K562 (cell line): ENCODE results near the gene CDKN2C. TPM values are rescaled to one million over a fixed set of nuclear protein-coding genes. Genes with fewer than 3 reads are reported as not detected.

Experiments
- ATF1 ChIP-seq, 2 experiments: fragments of 450-650 bp in 1 of 2; IDR thresholded peaks; 2 replicates each; pipeline ENCODE4 v1.6.1; 2016; ENCODE audit warnings: missing compliant biosample characterization in 1 of 2, missing genetic modification characterization in 1 of 2
- BACH1 ChIP-seq: fragments of 200-800 bp; sonication (Bioruptor generic); IDR thresholded peaks from 2 replicates; pipeline ENCODE4 v1.6.1; 2016; ENCODE audit warnings: missing genetic modification characterization, missing compliant biosample characterization
- BRF1 ChIP-seq: IDR thresholded peaks from 3 replicates; pipeline ENCODE4 v1.6.1; 2011; ENCODE audit warnings: borderline replicate concordance, mild to moderate bottlenecking; ENCODE audit not compliant: insufficient read length; ENCODE audit errors: extremely low read depth
- CBFA2T3 ChIP-seq: fragments of 450-650 bp; IDR thresholded peaks from 2 replicates; pipeline ENCODE4 v1.6.1; 2017
- ETV1 ChIP-seq: fragments of 450-650 bp; conservative IDR thresholded peaks from 2 replicates; pipeline ENCODE4 v1.6.1; 2016; ENCODE audit warnings: missing genetic modification characterization, control low read depth, low read depth, missing compliant biosample characterization
- GATA2 ChIP-seq: sonication (generic); formaldehyde crosslinking; IDR thresholded peaks from 2 replicates; pipeline ENCODE4 v1.4.0; 2020; ENCODE audit warnings: mild to moderate bottlenecking, missing genetic modification reagents
- HMG20B ChIP-seq: fragments of 250-450 bp; sonication (Bioruptor Pico); IDR thresholded peaks from 2 replicates; pipeline ENCODE4 v1.5.0; 2021; ENCODE audit warnings: mild to moderate bottlenecking
- PHB2 ChIP-seq: fragments of 450-650 bp; IDR thresholded peaks from 2 replicates; pipeline ENCODE4 v1.6.1; 2017; ENCODE audit warnings: low read depth
- PHF21A ChIP-seq: fragments of 450-650 bp; IDR thresholded peaks from 2 replicates; pipeline ENCODE4 v1.6.1; 2017; ENCODE audit warnings: low read depth, borderline replicate concordance
- PML ChIP-seq: IDR thresholded peaks from 2 replicates; pipeline ENCODE4 v1.6.1; 2012; ENCODE audit warnings: low read length, inconsistent platforms
- SMAD2 ChIP-seq: fragments of 150-350 bp; IDR thresholded peaks from 2 replicates; pipeline ENCODE4 v1.6.1; 2014; ENCODE audit warnings: low read depth, mild to moderate bottlenecking, low read length
- SP2 ChIP-seq: IDR thresholded peaks from 2 replicates; pipeline ENCODE4 v1.6.1; 2011; ENCODE audit warnings: mild to moderate bottlenecking, low read depth, low read length, moderate library complexity; ENCODE audit not compliant: poor library complexity, severe bottlenecking; ENCODE audit errors: extremely low read depth
- SREBF1 ChIP-seq: fragments of 150-350 bp; IDR thresholded peaks from 2 replicates; pipeline ENCODE4 v1.6.1; 2014; ENCODE audit warnings: antibody characterized with exemption, low read depth, low read length, borderline replicate concordance
- SRSF9 ChIP-seq: fragments of 200-400 bp; formaldehyde crosslinking; IDR thresholded peaks from 2 replicates; pipeline ENCODE4 v1.6.1; 2017; ENCODE audit warnings: low read depth, low read length, borderline replicate concordance
- STAT5A ChIP-seq: IDR thresholded peaks from 2 replicates; pipeline ENCODE4 v1.6.1; 2012; ENCODE audit warnings: low read length, inconsistent platforms, borderline replicate concordance
- TCF7 ChIP-seq: sonication (generic); IDR thresholded peaks from 2 replicates; pipeline ENCODE4 v1.6.1; 2016; ENCODE audit warnings: antibody characterized with exemption, borderline replicate concordance
- USF2 ChIP-seq: sonication (generic); formaldehyde crosslinking; IDR thresholded peaks from 2 replicates; pipeline ENCODE4 v1.5.0; 2020; ENCODE audit warnings: missing genetic modification reagents
- WHSC1 ChIP-seq: IDR thresholded peaks from one replicate; pipeline ENCODE4 v1.6.1; 2012; ENCODE audit warnings: low read length, control low read depth, inconsistent platforms
- ZKSCAN3 ChIP-seq: fragments of 250-450 bp; sonication (Bioruptor Pico); IDR thresholded peaks from 2 replicates; pipeline ENCODE4 v1.4.0; 2020
- ZNF274 ChIP-seq: IDR thresholded peaks from 2 replicates; pipeline ENCODE4 v1.6.1; 2011; ENCODE audit warnings: low read depth, mild to moderate bottlenecking, low read length, moderate library complexity, borderline replicate concordance
- ZNF445 ChIP-seq: fragments of 250-450 bp; sonication (Bioruptor Pico); IDR thresholded peaks from 2 replicates; pipeline ENCODE4 v1.4.0; 2020; ENCODE audit warnings: low read depth, mild to moderate bottlenecking, moderate library complexity
- ZNF764 ChIP-seq: fragments of 250-450 bp; sonication (Bioruptor Pico); IDR thresholded peaks from 2 replicates; pipeline ENCODE4 v1.4.0; 2020; ENCODE audit warnings: low read depth, mild to moderate bottlenecking, moderate library complexity
- polyA plus RNA-seq, 8 experiments: library from polyadenylated mRNA; depleted of rRNA in 4 of 8; stranded (reverse) in 5 of 8; unstranded in 3 of 8; fragments of >200 nt; fragmentation: Nextera tagmentation in 2 of 8; fragmentation: Illumina TruSeq in 1 of 8; extraction: Ambion mirVana in 2 of 8; extraction: Trizol in 1 of 8; gene quantifications; 2 replicates each; pipeline versions ENCODE4 v1.2.1 to v1.2.3, GENCODE V29; 2011 to 2014; ENCODE audit warnings: inconsistent platforms in 1 of 8, missing spikeins in 1 of 8
- total RNA-seq, 7 experiments: library from RNA; depleted of rRNA in 6 of 7; stranded (reverse); fragments of >200 nt in 6 of 7; fragmentation: Illumina TruSeq in 2 of 7; extraction: Trizol in 2 of 7; gene quantifications; 2 replicates each; pipeline versions ENCODE4 v1.2.1 to v1.2.3, GENCODE V29; 2011 to 2021; ENCODE audit warnings: low replicate concordance in 1 of 7
- TF ChIP-seq, protein P1 (sequence below): fragments of 200-800 bp; sonication (Bioruptor generic); IDR thresholded peaks from 2 replicates; pipeline ENCODE4 v1.6.1; 2017; ENCODE audit warnings: missing genetic modification characterization, missing compliant biosample characterization
- TF ChIP-seq, protein P2 (sequence below): sonication (generic); formaldehyde crosslinking; IDR thresholded peaks from 2 replicates; pipeline ENCODE4 v1.8.0; 2023; ENCODE audit warnings: mild to moderate bottlenecking, missing genetic modification reagents
- TF ChIP-seq, protein P3 (sequence below): fragments of 450-650 bp; IDR thresholded peaks from 2 replicates; pipeline ENCODE4 v1.6.1; 2016

CDKN2C gene
- total and polyA plus RNA-seq, 9 of the 15 experiments (the other 6 are each of a cell fraction or from before 2014, with no cell fraction given): 11.9 to 74.3 (median 45.9) TPM

GRCh38 chr1:50959913-50960844 lies 9.9 kb upstream of the CDKN2C start, which contains the start of gene FAF1 (continued):
- TF ChIP-seq USF2 (CRISPR knock-in tag) (peak; percentile 99), HMG20B (CRISPR knock-in tag) (no peak), ZKSCAN3 (CRISPR knock-in tag) (no peak), SP2 (no peak), GATA2 (no peak), ATF1 (CRISPR knock-in tag; IDR thresholded peaks at IDR 0.05) (peak; percentile 85), ATF1 (tag; IDR thresholded peaks at IDR 0.05) (peak; percentile 99), ZNF445 (no peak), BRF1 (no peak), WHSC1 (no peak), SMAD2 (no peak), ETV1 (tag) (peak; percentile 56), PML (peak; percentile 89), SREBF1 (0 out of 2 replicates have a peak, but pooled peaks have one; percentile 46), ZNF274 (no peak), PHF21A (peak; percentile 78; the same call in 1 of the 2 replicates), PHB2 (no peak), TCF7 (peak; percentile 73; the same call in 1 of the 2 replicates), STAT5A (no peak), ZNF764 (CRISPR knock-in tag) (no peak), BACH1 (tag) (no peak), SRSF9 (no peak), CBFA2T3 (peak; percentile 29)
- TF ChIP-seq, protein P1, sequence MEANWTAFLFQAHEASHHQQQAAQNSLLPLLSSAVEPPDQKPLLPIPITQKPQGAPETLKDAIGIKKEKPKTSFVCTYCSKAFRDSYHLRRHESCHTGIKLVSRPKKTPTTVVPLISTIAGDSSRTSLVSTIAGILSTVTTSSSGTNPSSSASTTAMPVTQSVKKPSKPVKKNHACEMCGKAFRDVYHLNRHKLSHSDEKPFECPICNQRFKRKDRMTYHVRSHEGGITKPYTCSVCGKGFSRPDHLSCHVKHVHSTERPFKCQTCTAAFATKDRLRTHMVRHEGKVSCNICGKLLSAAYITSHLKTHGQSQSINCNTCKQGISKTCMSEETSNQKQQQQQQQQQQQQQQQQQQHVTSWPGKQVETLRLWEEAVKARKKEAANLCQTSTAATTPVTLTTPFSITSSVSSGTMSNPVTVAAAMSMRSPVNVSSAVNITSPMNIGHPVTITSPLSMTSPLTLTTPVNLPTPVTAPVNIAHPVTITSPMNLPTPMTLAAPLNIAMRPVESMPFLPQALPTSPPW: peak; percentile 85
- TF ChIP-seq, protein P2, sequence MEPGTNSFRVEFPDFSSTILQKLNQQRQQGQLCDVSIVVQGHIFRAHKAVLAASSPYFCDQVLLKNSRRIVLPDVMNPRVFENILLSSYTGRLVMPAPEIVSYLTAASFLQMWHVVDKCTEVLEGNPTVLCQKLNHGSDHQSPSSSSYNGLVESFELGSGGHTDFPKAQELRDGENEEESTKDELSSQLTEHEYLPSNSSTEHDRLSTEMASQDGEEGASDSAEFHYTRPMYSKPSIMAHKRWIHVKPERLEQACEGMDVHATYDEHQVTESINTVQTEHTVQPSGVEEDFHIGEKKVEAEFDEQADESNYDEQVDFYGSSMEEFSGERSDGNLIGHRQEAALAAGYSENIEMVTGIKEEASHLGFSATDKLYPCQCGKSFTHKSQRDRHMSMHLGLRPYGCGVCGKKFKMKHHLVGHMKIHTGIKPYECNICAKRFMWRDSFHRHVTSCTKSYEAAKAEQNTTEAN (CRISPR knock-in tag): no peak
- TF ChIP-seq, protein P3, sequence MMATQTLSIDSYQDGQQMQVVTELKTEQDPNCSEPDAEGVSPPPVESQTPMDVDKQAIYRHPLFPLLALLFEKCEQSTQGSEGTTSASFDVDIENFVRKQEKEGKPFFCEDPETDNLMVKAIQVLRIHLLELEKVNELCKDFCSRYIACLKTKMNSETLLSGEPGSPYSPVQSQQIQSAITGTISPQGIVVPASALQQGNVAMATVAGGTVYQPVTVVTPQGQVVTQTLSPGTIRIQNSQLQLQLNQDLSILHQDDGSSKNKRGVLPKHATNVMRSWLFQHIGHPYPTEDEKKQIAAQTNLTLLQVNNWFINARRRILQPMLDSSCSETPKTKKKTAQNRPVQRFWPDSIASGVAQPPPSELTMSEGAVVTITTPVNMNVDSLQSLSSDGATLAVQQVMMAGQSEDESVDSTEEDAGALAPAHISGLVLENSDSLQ: peak; percentile 71
